HEK293 (cell line): ENCODE results near the gene GET3.

Experiments used
- CTCF ChIA-PET: fragments of 350-600 bp; formaldehyde crosslinking; extraction: SDS; loops from one replicate; lab custom pipeline; 2021; ENCODE audit warnings: antibody characterized with exemption; lab: Yijun Ruan, JAX
- POLR2A ChIA-PET: fragments of 300-600 bp; formaldehyde crosslinking; extraction: SDS; loops from one replicate; lab custom pipeline; 2020; ENCODE audit warnings: antibody characterized with exemption, inconsistent platforms; lab: Yijun Ruan, JAX
- H3K27ac ChIP-seq: fragments of 200-500 bp; sonication (Bioruptor generic); 2 replicates; pipeline ENCODE4 v1.5.1; 2014; ENCODE audit warnings: low read depth, low read length, control low read depth, inconsistent platforms; ENCODE audit errors: extremely low read depth
- H3K36me3 ChIP-seq, 2 experiments: fragments of 200-500 bp in 1 of 2; sonication (Bioruptor generic) in 1 of 2; 1 replicate in 1 of 2; 2 replicates in 1 of 2; pipeline ENCODE4 v1.5.1; 2014 to 2017; ENCODE audit warnings: inconsistent platforms in 2 of 2, low read length in 2 of 2; ENCODE audit not compliant: control insufficient read depth in 2 of 2, insufficient read depth in 1 of 2
- H3K4me1 ChIP-seq: fragments of 200-500 bp; sonication (Bioruptor generic); 2 replicates; pipeline ENCODE4 v1.5.1; 2014; ENCODE audit warnings: mild to moderate bottlenecking, low read length, inconsistent platforms; ENCODE audit not compliant: control insufficient read depth, insufficient read depth
- H3K4me3 ChIP-seq: 2 replicates; pipeline ENCODE4 v1.5.1; 2011; ENCODE audit warnings: low read depth, mild to moderate bottlenecking, control low read depth, low read length, moderate library complexity
- H3K9me3 ChIP-seq: fragments of 200-500 bp; sonication (Bioruptor generic); 2 replicates; pipeline ENCODE4 v1.5.1; 2014; ENCODE audit warnings: low read depth, low read length, inconsistent platforms; ENCODE audit not compliant: control insufficient read depth, insufficient read depth
- GLIS1 ChIP-seq: fragments of 450-650 bp; formaldehyde crosslinking; IDR thresholded peaks from 2 replicates; pipeline ENCODE4 v1.5.1; 2016; ENCODE audit warnings: missing biosample characterization, missing genetic modification characterization
- GLIS2 ChIP-seq: fragments of 450-650 bp; formaldehyde crosslinking; IDR thresholded peaks from 2 replicates; pipeline ENCODE4 v1.5.1; 2016; ENCODE audit warnings: missing biosample characterization, missing genetic modification characterization
- HOXA7 ChIP-seq: sonication (generic); formaldehyde crosslinking; IDR thresholded peaks from 2 replicates; pipeline ENCODE4 v1.8.1; 2022; ENCODE audit warnings: missing genetic modification reagents, borderline replicate concordance
- HOXD13 ChIP-seq: sonication (generic); formaldehyde crosslinking; IDR thresholded peaks from 2 replicates; pipeline ENCODE4 v1.8.0; 2022; ENCODE audit warnings: missing genetic modification reagents, borderline replicate concordance
- MYNN ChIP-seq: fragments of 450-650 bp; formaldehyde crosslinking; IDR thresholded peaks from 2 replicates; pipeline ENCODE4 v1.5.1; 2016; ENCODE audit warnings: missing biosample characterization, missing genetic modification characterization, borderline replicate concordance
- PRDM1 ChIP-seq: fragments of 450-650 bp; formaldehyde crosslinking; IDR thresholded peaks from 2 replicates; pipeline ENCODE4; 2016; ENCODE audit warnings: missing biosample characterization, missing genetic modification characterization
- SP2 ChIP-seq: fragments of 450-650 bp; formaldehyde crosslinking; IDR thresholded peaks from 2 replicates; pipeline ENCODE4 v1.5.1; 2016; ENCODE audit warnings: missing biosample characterization, missing genetic modification characterization
- SP3 ChIP-seq: fragments of 450-650 bp; formaldehyde crosslinking; IDR thresholded peaks from 2 replicates; pipeline ENCODE4 v1.5.1; 2016; ENCODE audit warnings: missing biosample characterization, missing genetic modification characterization
- WT1 ChIP-seq: fragments of 450-650 bp; formaldehyde crosslinking; IDR thresholded peaks from 2 replicates; pipeline ENCODE4 v1.5.1; 2016; ENCODE audit warnings: missing biosample characterization, missing genetic modification characterization
- ZFHX2 ChIP-seq: fragments of 450-650 bp; formaldehyde crosslinking; conservative IDR thresholded peaks from 2 replicates; pipeline ENCODE4 v1.5.1; 2016; ENCODE audit warnings: missing biosample characterization, missing genetic modification characterization
- ZNF10 ChIP-seq: fragments of 450-650 bp; formaldehyde crosslinking; IDR thresholded peaks from 2 replicates; pipeline ENCODE4 v1.5.1; 2017; ENCODE audit warnings: missing biosample characterization, missing genetic modification characterization
- ZNF175 ChIP-seq: fragments of 450-650 bp; formaldehyde crosslinking; IDR thresholded peaks from 2 replicates; pipeline ENCODE4 v1.5.1; 2016; ENCODE audit warnings: missing biosample characterization, missing genetic modification characterization
- ZNF19 ChIP-seq: fragments of 450-650 bp; formaldehyde crosslinking; IDR thresholded peaks from 2 replicates; pipeline ENCODE4; 2016; ENCODE audit warnings: missing biosample characterization, missing genetic modification characterization, low read depth
- ZNF23 ChIP-seq: fragments of 450-650 bp; formaldehyde crosslinking; IDR thresholded peaks from 2 replicates; pipeline ENCODE4 v1.5.1; 2016; ENCODE audit warnings: missing biosample characterization, missing genetic modification characterization, borderline replicate concordance
- ZNF248 ChIP-seq: fragments of 450-650 bp; formaldehyde crosslinking; IDR thresholded peaks from 2 replicates; pipeline ENCODE4 v1.5.1; 2017; ENCODE audit warnings: missing biosample characterization, missing genetic modification characterization
- ZNF549 ChIP-seq: fragments of 450-650 bp; IDR thresholded peaks from 2 replicates; pipeline ENCODE4 v1.5.1; 2018; ENCODE audit warnings: missing biosample characterization, missing genetic modification characterization, mild to moderate bottlenecking, inconsistent platforms, moderate library complexity
- ZNF561 ChIP-seq: fragments of 450-650 bp; IDR thresholded peaks from 2 replicates; pipeline ENCODE4 v1.5.1; 2018; ENCODE audit warnings: missing biosample characterization, missing genetic modification characterization, borderline replicate concordance
- ZNF624 ChIP-seq: fragments of 450-650 bp; formaldehyde crosslinking; IDR thresholded peaks from 2 replicates; pipeline ENCODE4 v1.5.1; 2017; ENCODE audit warnings: missing biosample characterization, missing genetic modification characterization
- ZNF658 ChIP-seq: fragments of 450-650 bp; formaldehyde crosslinking; IDR thresholded peaks from 2 replicates; pipeline ENCODE4; 2016; ENCODE audit warnings: missing biosample characterization, missing genetic modification characterization
- ZNF701 ChIP-seq: fragments of 450-650 bp; formaldehyde crosslinking; IDR thresholded peaks from 2 replicates; pipeline ENCODE4 v1.5.1; 2016; ENCODE audit warnings: missing biosample characterization, missing genetic modification characterization
- TF ChIP-seq, protein P1 (sequence below): fragments of 450-650 bp; formaldehyde crosslinking; IDR thresholded peaks from 2 replicates; pipeline ENCODE4 v1.5.1; 2016; ENCODE audit warnings: missing biosample characterization, missing genetic modification characterization
- TF ChIP-seq, protein P2 (sequence below): fragments of 450-650 bp; formaldehyde crosslinking; IDR thresholded peaks from 2 replicates; pipeline ENCODE4 v1.5.1; 2017; ENCODE audit warnings: missing biosample characterization, missing genetic modification characterization
- TF ChIP-seq, protein P3 (sequence below): fragments of 450-650 bp; formaldehyde crosslinking; IDR thresholded peaks from 2 replicates; pipeline ENCODE4 v1.5.1; 2017; ENCODE audit warnings: missing biosample characterization, mild to moderate bottlenecking, missing genetic modification characterization, moderate library complexity
- TF ChIP-seq, protein P4 (sequence below): fragments of 450-650 bp; formaldehyde crosslinking; IDR thresholded peaks from 2 replicates; pipeline ENCODE4 v1.5.1; 2016; ENCODE audit warnings: missing biosample characterization, missing genetic modification characterization, low read depth
- TF ChIP-seq, protein P5 (sequence below): fragments of 450-650 bp; formaldehyde crosslinking; IDR thresholded peaks from 2 replicates; pipeline ENCODE4 v1.5.0; 2017; ENCODE audit warnings: missing biosample characterization, missing genetic modification characterization, borderline replicate concordance
- TF ChIP-seq, protein P6 (sequence below): fragments of 450-650 bp; formaldehyde crosslinking; IDR thresholded peaks from 2 replicates; pipeline ENCODE4 v1.5.1; 2016; ENCODE audit warnings: missing biosample characterization, missing genetic modification characterization, low read depth

GET3 gene

DNA sequence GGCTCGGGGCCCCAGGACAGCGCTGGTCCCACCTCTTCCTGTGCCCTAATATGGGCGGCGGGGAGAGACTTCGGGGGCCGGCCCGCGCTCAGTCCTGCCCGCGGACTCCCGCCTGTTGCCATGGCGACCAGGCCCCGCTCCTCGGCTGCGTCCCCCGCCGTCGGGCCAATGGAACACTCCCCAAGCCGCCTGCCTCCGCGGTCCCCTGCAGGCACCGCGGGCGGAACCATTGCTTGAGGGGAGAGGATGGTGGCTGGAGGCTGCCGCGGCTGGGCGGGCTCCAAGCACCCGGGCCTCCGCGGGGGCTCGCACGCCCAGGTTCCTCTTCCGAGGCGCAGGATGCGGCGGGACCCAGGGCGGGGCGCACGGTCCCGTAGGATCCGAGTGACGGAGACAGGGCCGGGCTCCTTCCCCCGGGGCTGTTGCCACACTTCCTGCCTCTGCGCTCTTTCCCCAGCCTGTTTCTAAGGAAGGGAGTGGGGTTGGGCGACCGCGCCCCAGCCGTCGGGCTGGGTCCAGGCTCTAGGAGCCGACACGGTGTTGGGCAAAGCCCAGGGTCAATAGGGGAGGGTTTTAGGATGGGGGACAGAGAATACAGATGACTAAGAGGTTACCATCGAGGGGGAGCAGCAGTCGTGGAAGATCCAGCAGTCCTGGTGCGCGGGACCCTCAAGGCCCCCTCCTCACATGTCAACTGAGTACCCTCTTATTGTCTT is 52.8 kb downstream of the GET3 start:
- CTCF ChIA-PET = interaction anchor here (1.5 to 11.8 kb wide), 5 partner anchors 13 to 30 kb away, joined by 6 to 234 read pairs (median 16); partner anchors contain the start of gene HOOK2
- no peaks in the 10 kb centered on the region; a peak in 1 of 3 replicates for H3K36me3 ChIP-seq
- peaks cover 21% of the 10 kb centered on the region for H3K4me1 ChIP-seq
- H3K27ac ChIP-seq = no peak overlapping the region; the same call in 1 of the 2 replicates
- no peaks in the 10 kb centered on the region for H3K9me3 ChIP-seq
- H3K4me3 ChIP-seq = peak overlapping the region; percentile 30
- POLR2A ChIA-PET = interaction anchor here (1.2 to 3.6 kb wide), 4 partner anchors 11 to 30 kb away, joined by 4 to 28 read pairs (median 18); partner anchors contain the start of genes PRDX2 and THSD8
- TF ChIP-seq ZNF19 = no peak
- TF ChIP-seq, protein P1, sequence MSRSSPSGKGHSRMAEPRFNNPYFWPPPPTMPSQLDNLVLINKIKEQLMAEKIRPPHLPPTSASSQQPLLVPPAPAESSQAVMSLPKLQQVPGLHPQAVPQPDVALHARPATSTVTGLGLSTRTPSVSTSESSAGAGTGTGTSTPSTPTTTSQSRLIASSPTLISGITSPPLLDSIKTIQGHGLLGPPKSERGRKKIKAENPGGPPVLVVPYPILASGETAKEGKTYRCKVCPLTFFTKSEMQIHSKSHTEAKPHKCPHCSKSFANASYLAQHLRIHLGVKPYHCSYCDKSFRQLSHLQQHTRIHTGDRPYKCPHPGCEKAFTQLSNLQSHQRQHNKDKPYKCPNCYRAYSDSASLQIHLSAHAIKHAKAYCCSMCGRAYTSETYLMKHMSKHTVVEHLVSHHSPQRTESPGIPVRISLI (tag by site-specific recombination) = no peak
- TF ChIP-seq, protein P2, sequence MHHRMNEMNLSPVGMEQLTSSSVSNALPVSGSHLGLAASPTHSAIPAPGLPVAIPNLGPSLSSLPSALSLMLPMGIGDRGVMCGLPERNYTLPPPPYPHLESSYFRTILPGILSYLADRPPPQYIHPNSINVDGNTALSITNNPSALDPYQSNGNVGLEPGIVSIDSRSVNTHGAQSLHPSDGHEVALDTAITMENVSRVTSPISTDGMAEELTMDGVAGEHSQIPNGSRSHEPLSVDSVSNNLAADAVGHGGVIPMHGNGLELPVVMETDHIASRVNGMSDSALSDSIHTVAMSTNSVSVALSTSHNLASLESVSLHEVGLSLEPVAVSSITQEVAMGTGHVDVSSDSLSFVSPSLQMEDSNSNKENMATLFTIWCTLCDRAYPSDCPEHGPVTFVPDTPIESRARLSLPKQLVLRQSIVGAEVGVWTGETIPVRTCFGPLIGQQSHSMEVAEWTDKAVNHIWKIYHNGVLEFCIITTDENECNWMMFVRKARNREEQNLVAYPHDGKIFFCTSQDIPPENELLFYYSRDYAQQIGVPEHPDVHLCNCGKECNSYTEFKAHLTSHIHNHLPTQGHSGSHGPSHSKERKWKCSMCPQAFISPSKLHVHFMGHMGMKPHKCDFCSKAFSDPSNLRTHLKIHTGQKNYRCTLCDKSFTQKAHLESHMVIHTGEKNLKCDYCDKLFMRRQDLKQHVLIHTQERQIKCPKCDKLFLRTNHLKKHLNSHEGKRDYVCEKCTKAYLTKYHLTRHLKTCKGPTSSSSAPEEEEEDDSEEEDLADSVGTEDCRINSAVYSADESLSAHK (tag by site-specific recombination) = no peak
- TF ChIP-seq, protein P3, sequence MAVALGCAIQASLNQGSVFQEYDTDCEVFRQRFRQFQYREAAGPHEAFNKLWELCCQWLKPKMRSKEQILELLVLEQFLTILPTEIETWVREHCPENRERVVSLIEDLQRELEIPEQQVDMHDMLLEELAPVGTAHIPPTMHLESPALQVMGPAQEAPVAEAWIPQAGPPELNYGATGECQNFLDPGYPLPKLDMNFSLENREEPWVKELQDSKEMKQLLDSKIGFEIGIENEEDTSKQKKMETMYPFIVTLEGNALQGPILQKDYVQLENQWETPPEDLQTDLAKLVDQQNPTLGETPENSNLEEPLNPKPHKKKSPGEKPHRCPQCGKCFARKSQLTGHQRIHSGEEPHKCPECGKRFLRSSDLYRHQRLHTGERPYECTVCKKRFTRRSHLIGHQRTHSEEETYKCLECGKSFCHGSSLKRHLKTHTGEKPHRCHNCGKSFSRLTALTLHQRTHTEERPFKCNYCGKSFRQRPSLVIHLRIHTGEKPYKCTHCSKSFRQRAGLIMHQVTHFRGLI (tag by site-specific recombination) = peak; percentile 95
- no peak for TF ChIP-seq ZNF23 (tag by site-specific recombination)
- TF ChIP-seq ZNF248 (tag by site-specific recombination) = no peak
- TF ChIP-seq ZNF549 (tag by site-specific recombination) = no peak
- peak; percentile 100 for TF ChIP-seq ZNF561 (tag by site-specific recombination)
- TF ChIP-seq ZNF701 = no peak
- TF ChIP-seq ZNF658 (tag by site-specific recombination) = no peak
- no peak for TF ChIP-seq HOXA7 (CRISPR knock-in tag)
- TF ChIP-seq GLIS1 = peak; percentile 89
- TF ChIP-seq SP3 (tag by site-specific recombination) = peak; percentile 88
- TF ChIP-seq SP2 (tag by site-specific recombination) = peak; percentile 93
- no peak for TF ChIP-seq ZNF624 (tag by site-specific recombination)
- TF ChIP-seq ZFHX2 (tag by site-specific recombination) = peak; percentile 76
- TF ChIP-seq WT1 (tag by site-specific recombination) = peak; percentile 71
- TF ChIP-seq, protein P4, sequence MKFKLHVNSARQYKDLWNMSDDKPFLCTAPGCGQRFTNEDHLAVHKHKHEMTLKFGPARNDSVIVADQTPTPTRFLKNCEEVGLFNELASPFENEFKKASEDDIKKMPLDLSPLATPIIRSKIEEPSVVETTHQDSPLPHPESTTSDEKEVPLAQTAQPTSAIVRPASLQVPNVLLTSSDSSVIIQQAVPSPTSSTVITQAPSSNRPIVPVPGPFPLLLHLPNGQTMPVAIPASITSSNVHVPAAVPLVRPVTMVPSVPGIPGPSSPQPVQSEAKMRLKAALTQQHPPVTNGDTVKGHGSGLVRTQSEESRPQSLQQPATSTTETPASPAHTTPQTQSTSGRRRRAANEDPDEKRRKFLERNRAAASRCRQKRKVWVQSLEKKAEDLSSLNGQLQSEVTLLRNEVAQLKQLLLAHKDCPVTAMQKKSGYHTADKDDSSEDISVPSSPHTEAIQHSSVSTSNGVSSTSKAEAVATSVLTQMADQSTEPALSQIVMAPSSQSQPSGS (tag by site-specific recombination) = no peak
- TF ChIP-seq MYNN (tag by site-specific recombination) = peak; percentile 87; the same call in 1 of the 2 replicates
- TF ChIP-seq, protein P5, sequence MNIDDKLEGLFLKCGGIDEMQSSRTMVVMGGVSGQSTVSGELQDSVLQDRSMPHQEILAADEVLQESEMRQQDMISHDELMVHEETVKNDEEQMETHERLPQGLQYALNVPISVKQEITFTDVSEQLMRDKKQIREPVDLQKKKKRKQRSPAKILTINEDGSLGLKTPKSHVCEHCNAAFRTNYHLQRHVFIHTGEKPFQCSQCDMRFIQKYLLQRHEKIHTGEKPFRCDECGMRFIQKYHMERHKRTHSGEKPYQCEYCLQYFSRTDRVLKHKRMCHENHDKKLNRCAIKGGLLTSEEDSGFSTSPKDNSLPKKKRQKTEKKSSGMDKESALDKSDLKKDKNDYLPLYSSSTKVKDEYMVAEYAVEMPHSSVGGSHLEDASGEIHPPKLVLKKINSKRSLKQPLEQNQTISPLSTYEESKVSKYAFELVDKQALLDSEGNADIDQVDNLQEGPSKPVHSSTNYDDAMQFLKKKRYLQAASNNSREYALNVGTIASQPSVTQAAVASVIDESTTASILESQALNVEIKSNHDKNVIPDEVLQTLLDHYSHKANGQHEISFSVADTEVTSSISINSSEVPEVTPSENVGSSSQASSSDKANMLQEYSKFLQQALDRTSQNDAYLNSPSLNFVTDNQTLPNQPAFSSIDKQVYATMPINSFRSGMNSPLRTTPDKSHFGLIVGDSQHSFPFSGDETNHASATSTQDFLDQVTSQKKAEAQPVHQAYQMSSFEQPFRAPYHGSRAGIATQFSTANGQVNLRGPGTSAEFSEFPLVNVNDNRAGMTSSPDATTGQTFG = no peak
- TF ChIP-seq PRDM1 (tag by site-specific recombination) = no peak
- peak; percentile 94 for TF ChIP-seq GLIS2 (tag by site-specific recombination)
- TF ChIP-seq, protein P6, sequence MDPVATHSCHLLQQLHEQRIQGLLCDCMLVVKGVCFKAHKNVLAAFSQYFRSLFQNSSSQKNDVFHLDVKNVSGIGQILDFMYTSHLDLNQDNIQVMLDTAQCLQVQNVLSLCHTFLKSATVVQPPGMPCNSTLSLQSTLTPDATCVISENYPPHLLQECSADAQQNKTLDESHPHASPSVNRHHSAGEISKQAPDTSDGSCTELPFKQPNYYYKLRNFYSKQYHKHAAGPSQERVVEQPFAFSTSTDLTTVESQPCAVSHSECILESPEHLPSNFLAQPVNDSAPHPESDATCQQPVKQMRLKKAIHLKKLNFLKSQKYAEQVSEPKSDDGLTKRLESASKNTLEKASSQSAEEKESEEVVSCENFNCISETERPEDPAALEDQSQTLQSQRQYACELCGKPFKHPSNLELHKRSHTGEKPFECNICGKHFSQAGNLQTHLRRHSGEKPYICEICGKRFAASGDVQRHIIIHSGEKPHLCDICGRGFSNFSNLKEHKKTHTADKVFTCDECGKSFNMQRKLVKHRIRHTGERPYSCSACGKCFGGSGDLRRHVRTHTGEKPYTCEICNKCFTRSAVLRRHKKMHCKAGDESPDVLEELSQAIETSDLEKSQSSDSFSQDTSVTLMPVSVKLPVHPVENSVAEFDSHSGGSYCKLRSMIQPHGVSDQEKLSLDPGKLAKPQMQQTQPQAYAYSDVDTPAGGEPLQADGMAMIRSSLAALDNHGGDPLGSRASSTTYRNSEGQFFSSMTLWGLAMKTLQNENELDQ (tag by site-specific recombination) = no peak
- peak; percentile 46; the same call in 1 of the 2 replicates for TF ChIP-seq ZNF10
- no peak for TF ChIP-seq HOXD13 (CRISPR knock-in tag)
- no peak for TF ChIP-seq ZNF175
